ENCODE results near the gene MPP7.

Gene MPP7

DNA sequence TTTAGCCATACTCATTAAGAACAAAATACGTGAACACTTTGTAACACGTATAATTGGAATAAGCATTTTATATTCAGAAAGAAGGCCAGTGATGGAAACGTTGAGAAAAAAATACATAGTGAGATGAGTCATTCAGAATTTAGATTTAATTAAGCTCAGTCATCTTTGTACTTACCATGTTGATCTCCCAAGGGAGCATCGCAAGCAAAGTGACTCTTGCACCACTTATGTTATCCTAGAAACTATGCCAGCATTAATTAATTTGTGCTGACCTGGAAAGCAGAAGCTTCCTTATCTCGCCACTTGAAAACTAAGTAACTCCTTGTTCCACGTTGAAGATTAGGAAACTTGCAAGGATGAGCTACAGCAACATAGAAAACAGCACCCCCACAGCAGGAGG is 9.7 kb upstream of the MPP7 start:
- TF ChIP-seq RAD21 (IDR thresholded peaks at IDR 0.05; ENCODE audit: low read depth) = no peak
- TF ChIP-seq CEBPB (IDR thresholded peaks at IDR 0.05) = no peak
- TF ChIP-seq EGR1 (IDR thresholded peaks at IDR 0.05) = no peak
- no peak for TF ChIP-seq YY1 (IDR thresholded peaks at IDR 0.05; ENCODE audit: low read depth)
- no peak for TF ChIP-seq TCF12 (IDR thresholded peaks at IDR 0.05; ENCODE audit: low read depth)
- TF ChIP-seq, protein P1, sequence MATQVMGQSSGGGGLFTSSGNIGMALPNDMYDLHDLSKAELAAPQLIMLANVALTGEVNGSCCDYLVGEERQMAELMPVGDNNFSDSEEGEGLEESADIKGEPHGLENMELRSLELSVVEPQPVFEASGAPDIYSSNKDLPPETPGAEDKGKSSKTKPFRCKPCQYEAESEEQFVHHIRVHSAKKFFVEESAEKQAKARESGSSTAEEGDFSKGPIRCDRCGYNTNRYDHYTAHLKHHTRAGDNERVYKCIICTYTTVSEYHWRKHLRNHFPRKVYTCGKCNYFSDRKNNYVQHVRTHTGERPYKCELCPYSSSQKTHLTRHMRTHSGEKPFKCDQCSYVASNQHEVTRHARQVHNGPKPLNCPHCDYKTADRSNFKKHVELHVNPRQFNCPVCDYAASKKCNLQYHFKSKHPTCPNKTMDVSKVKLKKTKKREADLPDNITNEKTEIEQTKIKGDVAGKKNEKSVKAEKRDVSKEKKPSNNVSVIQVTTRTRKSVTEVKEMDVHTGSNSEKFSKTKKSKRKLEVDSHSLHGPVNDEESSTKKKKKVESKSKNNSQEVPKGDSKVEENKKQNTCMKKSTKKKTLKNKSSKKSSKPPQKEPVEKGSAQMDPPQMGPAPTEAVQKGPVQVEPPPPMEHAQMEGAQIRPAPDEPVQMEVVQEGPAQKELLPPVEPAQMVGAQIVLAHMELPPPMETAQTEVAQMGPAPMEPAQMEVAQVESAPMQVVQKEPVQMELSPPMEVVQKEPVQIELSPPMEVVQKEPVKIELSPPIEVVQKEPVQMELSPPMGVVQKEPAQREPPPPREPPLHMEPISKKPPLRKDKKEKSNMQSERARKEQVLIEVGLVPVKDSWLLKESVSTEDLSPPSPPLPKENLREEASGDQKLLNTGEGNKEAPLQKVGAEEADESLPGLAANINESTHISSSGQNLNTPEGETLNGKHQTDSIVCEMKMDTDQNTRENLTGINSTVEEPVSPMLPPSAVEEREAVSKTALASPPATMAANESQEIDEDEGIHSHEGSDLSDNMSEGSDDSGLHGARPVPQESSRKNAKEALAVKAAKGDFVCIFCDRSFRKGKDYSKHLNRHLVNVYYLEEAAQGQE (IDR thresholded peaks at IDR 0.05; ENCODE audit: low read depth) = no peak
- no peak for TF ChIP-seq EP300 (IDR thresholded peaks at IDR 0.05; ENCODE audit: borderline replicate concordance)
- TF ChIP-seq TEAD4 (IDR thresholded peaks at IDR 0.05) = no peak
- no peak for TF ChIP-seq ZBTB7A (IDR thresholded peaks at IDR 0.05; ENCODE audit: low read depth)
- TF ChIP-seq TAF1 (IDR thresholded peaks at IDR 0.05; ENCODE audit: low read depth) = no peak
- TF ChIP-seq, protein P2, sequence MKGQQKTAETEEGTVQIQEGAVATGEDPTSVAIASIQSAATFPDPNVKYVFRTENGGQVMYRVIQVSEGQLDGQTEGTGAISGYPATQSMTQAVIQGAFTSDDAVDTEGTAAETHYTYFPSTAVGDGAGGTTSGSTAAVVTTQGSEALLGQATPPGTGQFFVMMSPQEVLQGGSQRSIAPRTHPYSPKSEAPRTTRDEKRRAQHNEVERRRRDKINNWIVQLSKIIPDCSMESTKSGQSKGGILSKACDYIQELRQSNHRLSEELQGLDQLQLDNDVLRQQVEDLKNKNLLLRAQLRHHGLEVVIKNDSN (IDR thresholded peaks at IDR 0.05) = no peak
- TF ChIP-seq CREB1 (IDR thresholded peaks at IDR 0.05; ENCODE audit: low read depth) = no peak
- TF ChIP-seq, protein P3, sequence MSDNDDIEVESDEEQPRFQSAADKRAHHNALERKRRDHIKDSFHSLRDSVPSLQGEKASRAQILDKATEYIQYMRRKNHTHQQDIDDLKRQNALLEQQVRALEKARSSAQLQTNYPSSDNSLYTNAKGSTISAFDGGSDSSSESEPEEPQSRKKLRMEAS (IDR thresholded peaks at IDR 0.05) = no peak

DNA sequence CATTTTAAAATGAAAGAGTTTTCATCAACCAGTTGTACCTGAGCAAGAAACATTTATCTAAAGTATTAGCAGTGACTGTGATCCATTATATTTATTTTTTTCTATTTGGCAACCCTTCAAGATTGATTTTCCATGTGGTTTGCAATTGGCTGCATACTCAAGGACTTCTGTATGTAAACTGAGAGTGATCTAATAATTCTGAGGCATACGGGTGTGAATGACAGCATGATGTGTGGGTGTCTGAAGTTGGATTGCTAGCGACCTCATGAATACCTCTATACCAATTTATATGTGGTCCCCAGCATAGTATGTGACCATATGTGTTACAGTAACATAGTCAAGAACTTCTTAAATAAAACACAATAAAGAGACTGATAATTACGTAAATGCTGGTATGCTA is 8.2 kb upstream of the MPP7 start:
- no peak for TF ChIP-seq YY1 (IDR thresholded peaks at IDR 0.05; ENCODE audit: low read depth)
- TF ChIP-seq TCF12 (IDR thresholded peaks at IDR 0.05; ENCODE audit: low read depth) = no peak
- TF ChIP-seq EP300 (IDR thresholded peaks at IDR 0.05; ENCODE audit: borderline replicate concordance) = no peak
- TF ChIP-seq, protein P1 (IDR thresholded peaks at IDR 0.05; ENCODE audit: low read depth) = no peak
- TF ChIP-seq, protein P2 (IDR thresholded peaks at IDR 0.05) = no peak
- no peak for TF ChIP-seq TEAD4 (IDR thresholded peaks at IDR 0.05)
- TF ChIP-seq NFIC (IDR thresholded peaks at IDR 0.05) = no peak
- TF ChIP-seq CREB1 (IDR thresholded peaks at IDR 0.05; ENCODE audit: low read depth) = no peak
- no peak for TF ChIP-seq RAD21 (IDR thresholded peaks at IDR 0.05; ENCODE audit: low read depth)
- TF ChIP-seq, protein P3 (IDR thresholded peaks at IDR 0.05) = no peak
- no peak for TF ChIP-seq TAF1 (IDR thresholded peaks at IDR 0.05; ENCODE audit: low read depth)
- no peak for TF ChIP-seq CEBPB (IDR thresholded peaks at IDR 0.05)
- TF ChIP-seq EGR1 (IDR thresholded peaks at IDR 0.05) = no peak
- TF ChIP-seq ZBTB7A (IDR thresholded peaks at IDR 0.05; ENCODE audit: low read depth) = no peak

DNA sequence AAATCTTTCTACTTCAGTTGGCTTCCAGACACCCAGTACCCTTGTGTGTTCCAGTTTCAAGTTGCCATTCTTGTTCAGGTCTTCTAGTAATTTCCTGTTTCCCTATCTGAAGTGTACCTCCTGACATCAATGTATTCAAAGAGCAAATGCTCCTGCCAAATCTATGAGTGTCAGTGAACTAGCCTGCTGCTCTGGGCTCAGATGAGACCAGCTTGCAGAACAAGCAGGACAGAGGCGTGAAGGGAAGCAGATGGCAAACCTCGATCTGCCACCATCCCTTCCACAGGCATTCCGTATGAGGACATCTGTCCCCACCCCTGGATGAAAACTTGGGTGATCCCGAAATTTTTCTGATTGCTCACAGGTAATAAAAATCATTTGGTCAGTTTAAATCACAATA is 4.4 kb upstream of the MPP7 start:
- no peak for TF ChIP-seq NFIC (IDR thresholded peaks at IDR 0.05)
- TF ChIP-seq, protein P1 (IDR thresholded peaks at IDR 0.05; ENCODE audit: low read depth) = no peak
- TF ChIP-seq, protein P3 (IDR thresholded peaks at IDR 0.05) = no peak
- TF ChIP-seq EP300 (IDR thresholded peaks at IDR 0.05; ENCODE audit: borderline replicate concordance) = no peak
- no peak for TF ChIP-seq CREB1 (IDR thresholded peaks at IDR 0.05; ENCODE audit: low read depth)
- no peak for TF ChIP-seq YY1 (IDR thresholded peaks at IDR 0.05; ENCODE audit: low read depth)
- TF ChIP-seq RAD21 (IDR thresholded peaks at IDR 0.05; ENCODE audit: low read depth) = no peak
- TF ChIP-seq TCF12 (IDR thresholded peaks at IDR 0.05; ENCODE audit: low read depth) = no peak
- TF ChIP-seq EGR1 (IDR thresholded peaks at IDR 0.05) = no peak
- TF ChIP-seq CEBPB (IDR thresholded peaks at IDR 0.05) = no peak
- no peak for TF ChIP-seq TEAD4 (IDR thresholded peaks at IDR 0.05)
- TF ChIP-seq FOXM1 (IDR thresholded peaks at IDR 0.05; ENCODE audit: borderline replicate concordance, low read depth) = no peak
- TF ChIP-seq ZBTB7A (IDR thresholded peaks at IDR 0.05; ENCODE audit: low read depth) = no peak
- TF ChIP-seq, protein P2 (IDR thresholded peaks at IDR 0.05) = no peak

DNA sequence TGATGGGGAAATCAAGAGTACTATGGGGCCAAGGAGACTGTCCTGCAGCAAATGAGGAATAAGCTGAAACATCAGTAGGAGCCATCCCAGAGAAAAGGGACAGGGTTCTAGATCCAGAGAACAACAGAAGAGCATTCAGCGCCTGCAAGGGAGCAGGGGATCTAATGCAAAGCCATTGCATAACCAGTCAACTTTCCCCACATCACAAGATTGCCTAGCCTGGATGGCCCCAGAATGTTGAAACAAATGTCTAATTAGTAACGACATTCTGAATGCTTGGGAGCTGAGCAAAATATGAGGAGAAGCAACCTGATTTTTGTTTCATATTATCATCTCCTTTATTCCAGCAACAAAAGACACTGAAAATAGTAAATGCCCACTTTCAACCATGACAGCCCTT is 2.7 kb upstream of the MPP7 start:
- TF ChIP-seq EGR1 (IDR thresholded peaks at IDR 0.05) (no peak), TEAD4 (IDR thresholded peaks at IDR 0.05) (no peak), FOXM1 (IDR thresholded peaks at IDR 0.05; ENCODE audit: borderline replicate concordance, low read depth) (no peak), EP300 (IDR thresholded peaks at IDR 0.05; ENCODE audit: borderline replicate concordance) (no peak), TAF1 (IDR thresholded peaks at IDR 0.05; ENCODE audit: low read depth) (no peak), RAD21 (IDR thresholded peaks at IDR 0.05; ENCODE audit: low read depth) (no peak), TCF12 (IDR thresholded peaks at IDR 0.05; ENCODE audit: low read depth) (no peak), CREB1 (IDR thresholded peaks at IDR 0.05; ENCODE audit: low read depth) (no peak), ZBTB7A (IDR thresholded peaks at IDR 0.05; ENCODE audit: low read depth) (no peak), NFIC (IDR thresholded peaks at IDR 0.05) (no peak), CEBPB (IDR thresholded peaks at IDR 0.05) (no peak), YY1 (IDR thresholded peaks at IDR 0.05; ENCODE audit: low read depth) (no peak)
- TF ChIP-seq, protein P1 (IDR thresholded peaks at IDR 0.05; ENCODE audit: low read depth) = no peak
- TF ChIP-seq, protein P2 (IDR thresholded peaks at IDR 0.05) = no peak
- TF ChIP-seq, protein P3 (IDR thresholded peaks at IDR 0.05) = no peak

Measured in Ishikawa (cell line).